GM12878 (cell line): ENCODE data around the gene MUC13. TPM values are rescaled to one million over a fixed set of nuclear protein-coding genes. Genes with fewer than 3 reads are reported as not detected.
A peak's percentile ranks its signal among the peaks of the same experiment; 100 is the strongest.

Experiments used
- ATAC-seq: fragments of 200-7000 bp; cut with Tn5 transposase; 3 replicates; pipeline ENCODE4 v1.9.1; 2020; ENCODE audit warnings: mild to moderate bottlenecking, moderate library complexity
- BruUV-seq: library from RNA; stranded (reverse); fragments of 400-500 nt; replicated peaks from 2 replicates; lab custom pipeline; 2021; lab: Mats Ljungman, UMichigan
- CTCF ChIA-PET: fragments of 300-600 bp; sonication (Branson Sonifier 250); formaldehyde crosslinking; extraction: SDS; loops from one replicate; lab custom pipeline; 2021; ENCODE audit warnings: inconsistent platforms; lab: Yijun Ruan, JAX
- POLR2A ChIA-PET: fragments of 350-600 bp; formaldehyde crosslinking; extraction: SDS; loops from one replicate; lab custom pipeline; 2021; ENCODE audit warnings: inconsistent platforms; lab: Charles Lee
- RAD21 ChIA-PET: fragments of 300-600 bp; sonication (Branson Sonifier 250); formaldehyde crosslinking; loops from one replicate; lab custom pipeline; 2023; ENCODE audit warnings: antibody characterized with exemption; ENCODE audit not compliant: unreplicated experiment; lab: Charles Lee
- SMC1A ChIA-PET: fragments of 300-600 bp; sonication (Branson Sonifier 250); formaldehyde crosslinking; loops from one replicate; lab custom pipeline; 2023; ENCODE audit not compliant: unreplicated experiment, uncharacterized antibody; lab: Charles Lee
- DNase-seq: peaks from one replicate; pipeline ENCODE4 v3.0.0-alpha.2; 2011; ENCODE audit warnings: low read depth, low spot score
- FAIRE-seq: peaks from 3 replicates; lab custom pipeline; 2011; peaks lifted over from hg19 to GRCh38; lab: Jason Lieb, UNC
- H2AFZ ChIP-seq: 2 replicates; pipeline ENCODE4 v1.6.0; 2011; ENCODE audit warnings: low read depth, low read length, control low read depth; ENCODE audit not compliant: control insufficient read depth
- H3K27ac ChIP-seq: 2 replicates; pipeline ENCODE4 v1.5.1; 2011; ENCODE audit warnings: control low read depth; ENCODE audit not compliant: control insufficient read depth, insufficient read depth
- H3K27me3 ChIP-seq, 2 experiments: replicated peaks in 1 of 2; 2 replicates each; pipeline versions ENCODE4 v1.6.0 to v1.6.1; 2011; ENCODE audit warnings: low read length in 1 of 2; ENCODE audit not compliant: control insufficient read depth in 2 of 2, insufficient read depth in 2 of 2
- H3K36me3 ChIP-seq, 2 experiments: 2 replicates each; pipeline ENCODE4 v1.5.1; 2011; ENCODE audit warnings: low read length in 1 of 2; ENCODE audit not compliant: control insufficient read depth in 2 of 2, insufficient read depth in 2 of 2
- H3K4me1 ChIP-seq: 2 replicates; pipeline ENCODE4 v1.6.1; 2011; ENCODE audit warnings: mild to moderate bottlenecking, low read length, moderate library complexity, mixed read lengths; ENCODE audit not compliant: control insufficient read depth, insufficient read depth
- H3K4me2 ChIP-seq: 2 replicates; pipeline ENCODE4 v1.6.0; 2011; ENCODE audit warnings: control low read depth; ENCODE audit not compliant: control insufficient read depth, insufficient read depth
- H3K4me3 ChIP-seq: fragments of 200-600 bp; sonication (generic); 2 replicates; pipeline ENCODE4 v1.5.1; 2016
- H3K79me2 ChIP-seq: 2 replicates; pipeline ENCODE4 v1.6.0; 2011; ENCODE audit warnings: low read length; ENCODE audit not compliant: control insufficient read depth, insufficient read depth
- H3K9ac ChIP-seq: 2 replicates; pipeline ENCODE4 v1.8.0; 2011; ENCODE audit warnings: low read length, control low read depth, mixed read lengths; ENCODE audit not compliant: control insufficient read depth, insufficient read depth
- H3K9me3 ChIP-seq: replicated peaks from 3 replicates; pipeline ENCODE4 v1.5.1; 2011; ENCODE audit warnings: mild to moderate bottlenecking, low read length; ENCODE audit not compliant: control insufficient read depth, insufficient read depth
- H4K20me1 ChIP-seq: 2 replicates; pipeline ENCODE4 v1.6.0; 2011; ENCODE audit not compliant: control insufficient read depth, insufficient read depth
- BCL11A ChIP-seq: IDR thresholded peaks from 2 replicates; pipeline ENCODE4 v1.6.1; 2011; ENCODE audit warnings: low read depth, low read length
- CBFB ChIP-seq: IDR thresholded peaks from 2 replicates; pipeline ENCODE4 v1.6.1; 2016; ENCODE audit warnings: antibody characterized with exemption, low read depth
- ESRRA ChIP-seq: IDR thresholded peaks from 2 replicates; pipeline ENCODE4 v1.6.1; 2012; ENCODE audit warnings: mild to moderate bottlenecking, low read length, improper control_type of control experiment
- HCFC1 ChIP-seq: fragments of 150-350 bp; IDR thresholded peaks from 2 replicates; pipeline ENCODE4 v1.6.1; 2014; ENCODE audit warnings: low read length
- HDAC6 ChIP-seq: fragments of 200-600 bp; sonication (generic); IDR thresholded peaks from one replicate; pipeline ENCODE4 v1.8.0; 2017; ENCODE audit warnings: antibody characterized with exemption; ENCODE audit not compliant: unreplicated experiment
- IKZF1 ChIP-seq: fragments of 450-650 bp; conservative IDR thresholded peaks from 2 replicates; pipeline ENCODE4 v1.6.1; 2017; ENCODE audit warnings: antibody characterized with exemption, mild to moderate bottlenecking
- KDM1A ChIP-seq: fragments of 200-600 bp; sonication (generic); IDR thresholded peaks from 2 replicates; pipeline ENCODE4 v1.6.1; 2016; ENCODE audit warnings: borderline replicate concordance
- LARP7 ChIP-seq: fragments of 450-650 bp; IDR thresholded peaks from 2 replicates; pipeline ENCODE4 v1.6.1; 2017; ENCODE audit warnings: mild to moderate bottlenecking
- MTA2 ChIP-seq: fragments of 450-650 bp; IDR thresholded peaks from 2 replicates; pipeline ENCODE4 v1.6.1; 2016; ENCODE audit warnings: low read depth, mild to moderate bottlenecking, moderate library complexity
- NFXL1 ChIP-seq: fragments of 450-650 bp; IDR thresholded peaks from 2 replicates; pipeline ENCODE4 v1.6.1; 2017; ENCODE audit warnings: antibody characterized with exemption, mild to moderate bottlenecking, borderline replicate concordance
- NR2F1 ChIP-seq: fragments of 450-650 bp; conservative IDR thresholded peaks from 2 replicates; pipeline ENCODE4 v1.6.1; 2017; ENCODE audit warnings: mild to moderate bottlenecking
- RAD21 ChIP-seq: IDR thresholded peaks from 2 replicates; pipeline ENCODE4 v1.6.1; 2011; ENCODE audit warnings: mild to moderate bottlenecking, low read depth, low read length, moderate library complexity; ENCODE audit not compliant: insufficient read depth
- RBBP5 ChIP-seq: fragments of 200-600 bp; sonication (generic); conservative IDR thresholded peaks from 2 replicates; pipeline ENCODE4 v1.6.1; 2016
- RELA ChIP-seq: fragments of 450-650 bp; IDR thresholded peaks from 2 replicates; pipeline ENCODE4 v1.8.0; 2014; ENCODE audit warnings: borderline replicate concordance; ENCODE audit not compliant: partially characterized antibody
- SREBF2 ChIP-seq: IDR thresholded peaks from 2 replicates; pipeline ENCODE4 v1.6.1; 2012; ENCODE audit warnings: mild to moderate bottlenecking, low read length
- WGBS: methylation state at CpG from one replicate; pipeline ENCODE4 v1.1.6; 2016; ENCODE audit warnings: low lambda C conversion rate; ENCODE audit not compliant: insufficient replicate concordance, insufficient coverage; ENCODE audit errors: missing lambda C conversion rate; 5-methylcytosine and 5-hydroxymethylcytosine counted together
- in situ Hi-C: fragments of 300-500 bp; cut with MboI; formaldehyde crosslinking; loops from 9 replicates; pipeline ENCODE4 v1.14.3; 2018; ENCODE audit warnings: mixed read lengths
- intact Hi-C: fragments of 100-400 bp; cut with micrococcal nuclease; formaldehyde crosslinking; loops from one replicate; pipeline ENCODE4 v1.14.2; 2022; ENCODE audit not compliant: unreplicated experiment
- polyA plus RNA-seq, 11 experiments: library from polyadenylated mRNA; depleted of rRNA in 4 of 11; unstranded in 6 of 11; stranded (reverse) in 5 of 11; fragments of >200 nt; fragmentation: Nextera tagmentation in 4 of 11; fragmentation: Illumina TruSeq in 1 of 11; extraction: Ambion mirVana in 4 of 11; extraction: Trizol in 1 of 11; gene quantifications; 1 replicate in 1 of 11; 2 replicates in 10 of 11; pipeline versions ENCODE4 v1.2.1 to v1.2.3, GENCODE V29; 2011 to 2016; ENCODE audit warnings: inconsistent platforms in 2 of 11, missing spikeins in 2 of 11, low read depth in 1 of 11
- total RNA-seq, 4 experiments: library from RNA; depleted of rRNA in 3 of 4; stranded (reverse); fragments of >200 nt in 3 of 4; fragmentation: Illumina TruSeq in 1 of 4; extraction: Trizol in 1 of 4; gene quantifications; 2 replicates each; pipeline versions ENCODE4 v1.2.1 to v1.2.3, GENCODE V29; 2013 to 2021
- TF ChIP-seq, protein P1 (sequence below): IDR thresholded peaks from 2 replicates; pipeline ENCODE4 v1.6.1; 2011; ENCODE audit warnings: low read depth, low read length, improper control_type of control experiment, borderline replicate concordance
- TF ChIP-seq, protein P2 (sequence below): fragments of 450-650 bp; IDR thresholded peaks from 2 replicates; pipeline ENCODE4 v1.6.1; 2018; ENCODE audit warnings: mild to moderate bottlenecking, low read depth, moderate library complexity; ENCODE audit not compliant: partially characterized antibody
- TF ChIP-seq, protein P3 (sequence below): IDR thresholded peaks from 2 replicates; pipeline ENCODE4 v1.6.1; 2012; ENCODE audit warnings: low read depth, low read length, improper control_type of control experiment

MUC13 gene
- total and polyA plus RNA-seq, 10 of the 15 experiments (the other 5 are each of a cell fraction or from before 2014, with no cell fraction given), result 0.27 to 60.1 (median 0.76) TPM

DNA sequence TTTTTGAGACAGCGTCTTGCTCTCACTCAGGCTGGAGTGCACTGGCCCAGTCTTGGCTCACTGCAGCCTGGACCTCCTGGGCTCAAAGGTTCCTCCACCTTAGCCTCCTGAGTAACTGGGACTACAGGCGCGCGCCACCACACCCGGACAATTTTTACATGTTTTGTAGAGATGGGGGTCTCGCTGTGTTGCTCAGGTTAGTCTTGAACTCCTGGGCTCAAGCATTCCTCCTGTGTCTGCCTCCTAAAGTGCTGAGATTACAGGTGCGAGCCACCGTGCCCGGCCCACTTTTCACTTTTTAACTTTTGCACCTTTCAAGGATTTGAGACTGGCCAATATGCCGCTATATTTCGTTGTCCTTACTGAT lies 46.6 kb downstream of the MUC13 start:
- ChIA-PET CTCF (no interaction called here), POLR2A (no interaction called here)
- H3K27me3 ChIP-seq, result peaks cover 0 to 4% of the 10 kb centered on the region in 2 experiments; a peak in 3 of 4 replicates
- TF ChIP-seq RELA (no peak), HCFC1 (no peak), KDM1A (no peak), ESRRA (no peak), RAD21 (no peak), NFXL1 (no peak), MTA2 (no peak), HDAC6 (no peak), IKZF1 (no peak), BCL11A (no peak), LARP7 (no peak), CBFB (no peak), SREBF2 (no peak), RBBP5 (no peak), NR2F1 (no peak)
- TF ChIP-seq, protein P1, sequence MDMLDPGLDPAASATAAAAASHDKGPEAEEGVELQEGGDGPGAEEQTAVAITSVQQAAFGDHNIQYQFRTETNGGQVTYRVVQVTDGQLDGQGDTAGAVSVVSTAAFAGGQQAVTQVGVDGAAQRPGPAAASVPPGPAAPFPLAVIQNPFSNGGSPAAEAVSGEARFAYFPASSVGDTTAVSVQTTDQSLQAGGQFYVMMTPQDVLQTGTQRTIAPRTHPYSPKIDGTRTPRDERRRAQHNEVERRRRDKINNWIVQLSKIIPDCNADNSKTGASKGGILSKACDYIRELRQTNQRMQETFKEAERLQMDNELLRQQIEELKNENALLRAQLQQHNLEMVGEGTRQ, result no peak
- TF ChIP-seq, protein P2, sequence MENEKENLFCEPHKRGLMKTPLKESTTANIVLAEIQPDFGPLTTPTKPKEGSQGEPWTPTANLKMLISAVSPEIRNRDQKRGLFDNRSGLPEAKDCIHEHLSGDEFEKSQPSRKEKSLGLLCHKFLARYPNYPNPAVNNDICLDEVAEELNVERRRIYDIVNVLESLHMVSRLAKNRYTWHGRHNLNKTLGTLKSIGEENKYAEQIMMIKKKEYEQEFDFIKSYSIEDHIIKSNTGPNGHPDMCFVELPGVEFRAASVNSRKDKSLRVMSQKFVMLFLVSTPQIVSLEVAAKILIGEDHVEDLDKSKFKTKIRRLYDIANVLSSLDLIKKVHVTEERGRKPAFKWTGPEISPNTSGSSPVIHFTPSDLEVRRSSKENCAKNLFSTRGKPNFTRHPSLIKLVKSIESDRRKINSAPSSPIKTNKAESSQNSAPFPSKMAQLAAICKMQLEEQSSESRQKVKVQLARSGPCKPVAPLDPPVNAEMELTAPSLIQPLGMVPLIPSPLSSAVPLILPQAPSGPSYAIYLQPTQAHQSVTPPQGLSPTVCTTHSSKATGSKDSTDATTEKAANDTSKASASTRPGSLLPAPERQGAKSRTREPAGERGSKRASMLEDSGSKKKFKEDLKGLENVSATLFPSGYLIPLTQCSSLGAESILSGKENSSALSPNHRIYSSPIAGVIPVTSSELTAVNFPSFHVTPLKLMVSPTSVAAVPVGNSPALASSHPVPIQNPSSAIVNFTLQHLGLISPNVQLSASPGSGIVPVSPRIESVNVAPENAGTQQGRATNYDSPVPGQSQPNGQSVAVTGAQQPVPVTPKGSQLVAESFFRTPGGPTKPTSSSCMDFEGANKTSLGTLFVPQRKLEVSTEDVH, result no peak
- TF ChIP-seq, protein P3, sequence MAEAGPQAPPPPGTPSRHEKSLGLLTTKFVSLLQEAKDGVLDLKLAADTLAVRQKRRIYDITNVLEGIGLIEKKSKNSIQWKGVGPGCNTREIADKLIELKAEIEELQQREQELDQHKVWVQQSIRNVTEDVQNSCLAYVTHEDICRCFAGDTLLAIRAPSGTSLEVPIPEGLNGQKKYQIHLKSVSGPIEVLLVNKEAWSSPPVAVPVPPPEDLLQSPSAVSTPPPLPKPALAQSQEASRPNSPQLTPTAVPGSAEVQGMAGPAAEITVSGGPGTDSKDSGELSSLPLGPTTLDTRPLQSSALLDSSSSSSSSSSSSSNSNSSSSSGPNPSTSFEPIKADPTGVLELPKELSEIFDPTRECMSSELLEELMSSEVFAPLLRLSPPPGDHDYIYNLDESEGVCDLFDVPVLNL, result no peak
- TF ChIP-seq, all 136 proteins: peak for 0
- Histone ChIP-seq H3K9me3 (no peaks in the 10 kb centered on the region), H3K79me2 (no peaks in the 10 kb centered on the region), H3K4me1 (no peaks in the 10 kb centered on the region), H3K27ac (no peak overlapping the region), H3K9ac (no peak overlapping the region), H4K20me1 (no peaks in the 10 kb centered on the region), H3K36me3 (no peaks in the 10 kb centered on the region), H2AFZ (no peak overlapping the region), H3K4me3 (peak overlapping the region; percentile 84), H3K4me2 (no peak overlapping the region; the same call in 1 of the 2 replicates)
- FAIRE-seq (no peak), DNase-seq (no peak), ATAC-seq (no peak)
- no TSS peak for BruUV-seq
- RAD21 ChIA-PET, result interaction anchor here (0.6 to 1.3 kb wide), 2 partner anchors 13 to 101 kb away, joined by 3 to 4 read pairs; no protein-coding TSS in a partner anchor
- WGBS, result over 99% methylated on average over 10 of the region's 11 CpGs
- in situ Hi-C loops, result no loop called here
- SMC1A ChIA-PET, result interaction anchor here (2.3 kb wide), 1 partner anchor 126 kb away, joined by 12 read pairs; no protein-coding TSS in a partner anchor
- intact Hi-C loops, result loop anchor here (2.0 kb wide), 1 partner anchor 53 kb away; no protein-coding TSS in a partner anchor
